CD14-positive monocyte (primary cell): Measurements from ENCODE around the gene ABTB2. TPM values are rescaled to one million over a fixed set of nuclear protein-coding genes. Genes with fewer than 3 reads are reported as not detected.

ENCODE experiments used
- DNase-seq, 3 donors: peaks; one replicate each; pipeline ENCODE4 v3.0.0-alpha.2; 2011 to 2022
- H2AFZ ChIP-seq: 2 replicates; pipeline ENCODE4 v1.6.0; 2012; ENCODE audit warnings: mild to moderate bottlenecking, low read depth, low read length, inconsistent platforms; ENCODE audit not compliant: insufficient read depth, poor library complexity, severe bottlenecking
- H3K27ac ChIP-seq, 2 donors: 1 replicate in 1 of 2; 2 replicates in 1 of 2; pipeline ENCODE4 v1.5.1; 2012 to 2013; ENCODE audit warnings: low read length in 2 of 2, control low read depth in 1 of 2, inconsistent platforms in 1 of 2, low read depth in 1 of 2, mild to moderate bottlenecking in 1 of 2
- H3K27me3 ChIP-seq, 2 donors: one replicate each; pipeline versions ENCODE4 v1.6.0 to v1.6.1; 2011 to 2013; ENCODE audit warnings: low read length in 2 of 2; ENCODE audit not compliant: control insufficient read depth in 2 of 2, insufficient read depth in 2 of 2
- H3K36me3 ChIP-seq, 2 donors: replicated peaks in 1 of 2; 1 replicate in 1 of 2; 2 replicates in 1 of 2; pipeline versions ENCODE4 v1.5.1 to v1.6.1; 2012 to 2013; ENCODE audit warnings: low read length in 2 of 2, control low read depth in 1 of 2, inconsistent platforms in 1 of 2, mild to moderate bottlenecking in 1 of 2; ENCODE audit not compliant: insufficient read depth in 2 of 2, control insufficient read depth in 1 of 2
- H3K4me1 ChIP-seq, 2 donors: 1 replicate in 1 of 2; 2 replicates in 1 of 2; pipeline versions ENCODE4 v1.5.1 to v1.6.1; 2012 to 2013; ENCODE audit warnings: low read length in 2 of 2, control low read depth in 1 of 2, inconsistent platforms in 1 of 2, mild to moderate bottlenecking in 1 of 2, moderate library complexity in 1 of 2; ENCODE audit not compliant: insufficient read depth in 2 of 2, control insufficient read depth in 1 of 2
- H3K4me2 ChIP-seq: replicated peaks from 2 replicates; pipeline ENCODE3; 2012; ENCODE audit warnings: low read length, moderate library complexity, mild to moderate bottlenecking; ENCODE audit not compliant: poor library complexity, severe bottlenecking; ENCODE audit errors: extremely low read depth
- H3K4me3 ChIP-seq, 3 experiments: fragments of 200-600 bp in 1 of 3; sonication (generic) in 1 of 3; replicated peaks in 1 of 3; 1 replicate in 2 of 3; 2 replicates in 1 of 3; pipeline ENCODE4 v1.5.1; 2011 to 2013; ENCODE audit warnings: low read length in 3 of 3, mild to moderate bottlenecking in 3 of 3, control low read depth in 2 of 3, low read depth in 2 of 3, inconsistent platforms in 1 of 3, moderate library complexity in 1 of 3
- H3K79me2 ChIP-seq: 2 replicates; pipeline ENCODE4 v1.6.0; 2012; ENCODE audit warnings: mild to moderate bottlenecking, control low read depth, inconsistent platforms, low read length, moderate library complexity; ENCODE audit not compliant: insufficient read depth
- H3K9ac ChIP-seq: 2 replicates; pipeline ENCODE4 v1.6.0; 2017; ENCODE audit warnings: low read length, mild to moderate bottlenecking; ENCODE audit not compliant: insufficient read depth, poor library complexity, severe bottlenecking
- H3K9me3 ChIP-seq, 2 donors: replicated peaks in 1 of 2; 1 replicate in 1 of 2; 2 replicates in 1 of 2; pipeline versions ENCODE4 v1.5.1 to v1.6.1; 2012 to 2013; ENCODE audit warnings: low read length in 2 of 2, control low read depth in 1 of 2; ENCODE audit not compliant: control insufficient read depth in 1 of 2, insufficient read depth in 1 of 2
- H4K20me1 ChIP-seq: 2 replicates; pipeline ENCODE4 v1.6.0; 2012; ENCODE audit warnings: mild to moderate bottlenecking, low read length, control low read depth, moderate library complexity; ENCODE audit not compliant: insufficient read depth
- H3K27ac Mint-ChIP-seq, 7 donors: one replicate each; pipeline ENCODE4 v1.8.0; 2020; ENCODE audit warnings: mild to moderate bottlenecking in 7 of 7, mixed read lengths in 7 of 7, moderate library complexity in 6 of 7, inconsistent platforms in 2 of 7
- H3K27me3 Mint-ChIP-seq, 3 donors: one replicate each; pipeline ENCODE4 v1.8.0; 2021 to 2022; ENCODE audit warnings: low read depth in 3 of 3, mild to moderate bottlenecking in 3 of 3, mixed read lengths in 3 of 3, moderate library complexity in 3 of 3, inconsistent platforms in 1 of 3
- H3K36me3 Mint-ChIP-seq, 2 donors: one replicate each; pipeline ENCODE4 v1.8.0; 2020; ENCODE audit warnings: mixed read lengths in 2 of 2, inconsistent platforms in 1 of 2, mild to moderate bottlenecking in 1 of 2
- H3K4me1 Mint-ChIP-seq: one replicate; pipeline ENCODE4 v1.8.0; 2020; ENCODE audit warnings: mild to moderate bottlenecking, mixed read lengths
- H3K4me3 Mint-ChIP-seq, 2 donors: one replicate each; pipeline ENCODE4 v1.8.0; 2020; ENCODE audit warnings: mild to moderate bottlenecking in 2 of 2, mixed read lengths in 2 of 2, moderate library complexity in 1 of 2
- H3K9me3 Mint-ChIP-seq, 7 donors: one replicate each; pipeline ENCODE4 v1.8.0; 2020 to 2022; ENCODE audit warnings: mixed read lengths in 7 of 7, mild to moderate bottlenecking in 6 of 7, moderate library complexity in 6 of 7, inconsistent platforms in 2 of 7
- CTCF ChIP-seq: fragments of 200-600 bp; IDR thresholded peaks from one replicate; pipeline ENCODE4 v1.8.0; 2022; ENCODE audit warnings: antibody characterized with exemption, mild to moderate bottlenecking
- WGBS: methylation state at CpG from one replicate; pipeline ENCODE4 v1.1.5; 2013; ENCODE audit warnings: missing lambda C conversion rate; ENCODE audit not compliant: insufficient coverage; 5-methylcytosine and 5-hydroxymethylcytosine counted together
- intact Hi-C, 2 donors: fragments of 100-400 bp; cut with micrococcal nuclease; formaldehyde crosslinking; loops; one replicate each; pipeline versions ENCODE4 v1.15.0 to v1.15.1; 2023
- polyA plus RNA-seq, 3 donors: library from polyadenylated mRNA; depleted of rRNA in 1 of 3; unstranded in 2 of 3; stranded (reverse) in 1 of 3; fragments of 300-500 nt in 2 of 3; fragments of >200 nt in 1 of 3; fragmentation: Illumina TruSeq in 2 of 3; gene quantifications; 1 replicate in 2 of 3; 2 replicates in 1 of 3; pipeline ENCODE4 v1.2.3, GENCODE V29; 2012 to 2021

ABTB2 gene
- polyA plus RNA-seq, 3 donors: 0.25 to 1.7 (median 0.26) TPM

GRCh38 chr11:34252651-34253050 lies 105.2 kb downstream of the ABTB2 start:
- Histone ChIP-seq H3K27ac (no peak overlapping the region), H2AFZ (no peak overlapping the region)

GRCh38 chr11:34252015-34252414 lies 105.8 kb downstream of the ABTB2 start:
- H3K36me3 Mint-ChIP-seq: peaks cover 0 to 2% of the 10 kb centered on the region in 2 donors
- no CpG with 5 or more reads among the region's 7 CpGs for WGBS

More at GRCh38 chr11:34252651-34253050, 105.2 kb downstream of the ABTB2 start:
- Histone ChIP-seq H3K27me3 (no peaks in the 10 kb centered on the region), H3K36me3 (no peaks in the 10 kb centered on the region), H4K20me1 (no peaks in the 10 kb centered on the region), H3K9ac (no peak overlapping the region), H3K79me2 (no peaks in the 10 kb centered on the region), H3K9me3 (no peaks in the 10 kb centered on the region), H3K4me3 (no peak overlapping the region), H3K4me1 (peaks cover 23 to 32% of the 10 kb centered on the region in 2 donors), H3K4me2 (no peak overlapping the region)
- peaks cover 0 to under 1% of the 10 kb centered on the region in 2 donors for H3K36me3 Mint-ChIP-seq
- H3K27me3 Mint-ChIP-seq: peaks cover 0 to 3% (median 2%) of the 10 kb centered on the region in 3 donors
- peaks cover 33% of the 10 kb centered on the region for H3K4me1 Mint-ChIP-seq
- intact Hi-C loops: loop anchor here (5.0 to 10.0 kb wide), 3 partner anchors 52 to 105 kb away; partner anchors contain the start of gene ABTB2 (in 2 of the 2)
- no peak overlapping the region for H3K4me3 Mint-ChIP-seq
- TF ChIP-seq CTCF: no peak
- H3K27ac Mint-ChIP-seq: peak overlapping the region in 5 of 7 donors; percentile 25 to 87 (median 31)
- no peaks in the 10 kb centered on the region for H3K9me3 Mint-ChIP-seq
- 92% methylated on average over 2 of the region's 3 CpGs for WGBS
- DNase-seq: no peak

More at GRCh38 chr11:34252015-34252414, 105.8 kb downstream of the ABTB2 start:
- H2AFZ ChIP-seq: peak overlapping the region; percentile 71
- H3K27me3 ChIP-seq: no peaks in the 10 kb centered on the region
- peak overlapping the region; percentile 61 for H3K4me2 ChIP-seq
- intact Hi-C loops: loop anchor here (5.0 to 10.0 kb wide), 3 partner anchors 53 to 105 kb away; partner anchors contain the start of gene ABTB2 (in 2 of the 2)
- H3K9me3 ChIP-seq: no peaks in the 10 kb centered on the region
- H3K9ac ChIP-seq: peak overlapping the region; percentile 61
- no peaks in the 10 kb centered on the region for H4K20me1 ChIP-seq
- no peak overlapping the region for H3K4me3 ChIP-seq
- no peak for DNase-seq
- peaks cover 0 to 3% (median 2%) of the 10 kb centered on the region in 3 donors for H3K27me3 Mint-ChIP-seq
- TF ChIP-seq CTCF: no peak
- no peaks in the 10 kb centered on the region for H3K79me2 ChIP-seq
- peaks cover 23 to 32% of the 10 kb centered on the region in 2 donors for H3K4me1 ChIP-seq
- H3K27ac ChIP-seq: peak overlapping the region in 1 of 2 donors; percentile 88
- no peaks in the 10 kb centered on the region for H3K9me3 Mint-ChIP-seq
- H3K27ac Mint-ChIP-seq: peak overlapping the region in 5 of 7 donors; percentile 66 to 92 (median 85)
- H3K4me1 Mint-ChIP-seq: peaks cover 33% of the 10 kb centered on the region
- no peak overlapping the region for H3K4me3 Mint-ChIP-seq
- H3K36me3 ChIP-seq: no peaks in the 10 kb centered on the region
